Neural cell (in vitro differentiated cells): ENCODE data around the gene CHD6.

ENCODE experiments used
- EZH2 ChIP-seq: fragments of 200-600, 300-800 bp; shearing (Covaris generic), sonication (generic); IDR thresholded peaks from 2 replicates; pipeline ENCODE4 v1.6.1; 2014; ENCODE audit warnings: antibody characterized with exemption, low read length, borderline replicate concordance, mild to moderate bottlenecking; ENCODE audit not compliant: insufficient read depth, poor library complexity, severe bottlenecking
- MXI1 ChIP-seq: fragments of 450-650 bp; conservative IDR thresholded peaks from 2 replicates; pipeline ENCODE4 v1.6.1; 2014; ENCODE audit warnings: antibody characterized with exemption, mild to moderate bottlenecking; ENCODE audit not compliant: poor library complexity, severe bottlenecking
- POLR2AphosphoS5 ChIP-seq: IDR thresholded peaks from 2 replicates; pipeline ENCODE4 v1.6.1; 2012
- TF ChIP-seq, protein P1 (sequence below): fragments of 450-650 bp; IDR thresholded peaks from 2 replicates; pipeline ENCODE4 v1.5.1; 2014; ENCODE audit warnings: antibody characterized with exemption, mild to moderate bottlenecking, moderate library complexity; ENCODE audit not compliant: poor library complexity, severe bottlenecking

DNA sequence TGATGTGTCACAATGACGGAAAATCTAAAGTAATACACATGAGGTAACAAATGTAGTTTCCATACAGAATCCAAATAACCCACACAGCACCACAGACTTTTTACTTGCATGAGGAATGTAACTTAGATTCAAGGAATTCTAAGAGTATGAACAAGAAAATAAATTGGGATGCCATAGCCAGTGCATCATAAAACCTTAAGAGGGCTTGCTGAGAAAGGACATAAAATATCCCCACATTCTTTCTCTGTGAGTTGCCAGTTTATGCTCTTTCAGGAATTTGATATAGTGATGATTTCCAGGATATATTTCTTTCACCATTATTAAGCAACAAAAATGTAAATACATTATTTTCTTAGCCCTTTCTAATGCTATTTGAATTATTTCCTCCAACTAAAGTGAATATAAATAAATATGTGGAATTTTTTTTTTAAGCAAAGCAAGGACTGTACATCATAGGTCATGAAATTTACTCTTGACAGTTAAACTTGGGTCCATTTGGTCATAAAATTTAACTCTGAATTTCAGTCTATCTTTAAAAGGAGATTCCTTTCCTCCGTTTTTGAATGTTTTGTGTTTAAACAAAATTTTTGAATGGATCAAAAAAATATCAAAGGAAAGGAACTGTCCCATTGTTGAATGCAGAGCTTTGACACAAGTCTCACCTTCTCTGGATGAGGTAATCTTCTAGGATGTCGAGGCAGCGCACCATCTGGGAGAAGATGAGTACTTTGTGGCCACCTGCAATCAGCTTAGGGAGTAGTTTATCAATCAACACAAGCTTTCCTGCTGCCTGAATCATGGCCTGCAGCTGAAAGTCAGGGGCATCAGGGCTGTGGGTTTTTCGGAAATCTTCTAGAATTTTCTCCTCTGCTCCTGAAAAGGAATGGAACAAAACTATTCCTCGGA is 135.3 kb downstream of the CHD6 start:
- TF ChIP-seq, protein P1, sequence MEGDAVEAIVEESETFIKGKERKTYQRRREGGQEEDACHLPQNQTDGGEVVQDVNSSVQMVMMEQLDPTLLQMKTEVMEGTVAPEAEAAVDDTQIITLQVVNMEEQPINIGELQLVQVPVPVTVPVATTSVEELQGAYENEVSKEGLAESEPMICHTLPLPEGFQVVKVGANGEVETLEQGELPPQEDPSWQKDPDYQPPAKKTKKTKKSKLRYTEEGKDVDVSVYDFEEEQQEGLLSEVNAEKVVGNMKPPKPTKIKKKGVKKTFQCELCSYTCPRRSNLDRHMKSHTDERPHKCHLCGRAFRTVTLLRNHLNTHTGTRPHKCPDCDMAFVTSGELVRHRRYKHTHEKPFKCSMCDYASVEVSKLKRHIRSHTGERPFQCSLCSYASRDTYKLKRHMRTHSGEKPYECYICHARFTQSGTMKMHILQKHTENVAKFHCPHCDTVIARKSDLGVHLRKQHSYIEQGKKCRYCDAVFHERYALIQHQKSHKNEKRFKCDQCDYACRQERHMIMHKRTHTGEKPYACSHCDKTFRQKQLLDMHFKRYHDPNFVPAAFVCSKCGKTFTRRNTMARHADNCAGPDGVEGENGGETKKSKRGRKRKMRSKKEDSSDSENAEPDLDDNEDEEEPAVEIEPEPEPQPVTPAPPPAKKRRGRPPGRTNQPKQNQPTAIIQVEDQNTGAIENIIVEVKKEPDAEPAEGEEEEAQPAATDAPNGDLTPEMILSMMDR = no peak
- TF ChIP-seq POLR2AphosphoS5 (no peak), EZH2 (no peak), MXI1 (no peak)
